RWPE1 (cell line): Measurements from ENCODE around the gene NYAP2.

Experiments
- CTCF ChIA-PET: fragments of 350-600 bp; sonication (Branson Sonifier 250); formaldehyde crosslinking; extraction: SDS; loops from one replicate; lab custom pipeline; 2021; lab: Yijun Ruan, JAX
- POLR2A ChIA-PET: fragments of 400-600 bp; formaldehyde crosslinking; extraction: SDS; loops from one replicate; lab custom pipeline; 2020; ENCODE audit warnings: antibody characterized with exemption; ENCODE audit not compliant: low non-redundant PET; lab: Yijun Ruan, JAX
- DNase-seq: peaks from one replicate; pipeline ENCODE4 v3.0.0; 2012; ENCODE audit warnings: low spot score
- H3K27ac ChIP-seq: fragments of 450-650 bp; 2 replicates; pipeline ENCODE4 v1.5.1; 2017
- TF ChIP-seq, protein P1 (sequence below): fragments of 450-650 bp; conservative IDR thresholded peaks from 2 replicates; pipeline ENCODE4 v1.5.1; 2017; ENCODE audit warnings: low read depth, mild to moderate bottlenecking

Gene NYAP2

DNA sequence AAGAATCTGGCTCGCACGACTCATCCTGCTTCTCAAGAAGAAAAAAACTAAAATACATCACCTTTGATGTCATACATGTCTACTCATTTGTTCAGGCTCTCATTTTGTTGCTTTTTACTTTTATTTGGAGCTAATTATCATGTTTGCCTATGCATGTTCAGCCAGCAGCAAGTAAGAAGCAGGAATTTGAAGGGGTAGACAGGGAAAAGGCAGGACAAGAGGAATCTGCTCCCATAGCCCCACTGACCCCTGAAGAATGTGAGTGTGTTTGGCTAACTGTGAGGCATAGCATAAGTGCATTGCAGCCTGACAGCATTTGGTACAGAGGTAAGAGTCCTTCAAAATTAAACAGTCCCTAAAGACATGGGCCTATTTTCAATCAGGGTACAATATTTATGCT, 72.7 kb downstream of the NYAP2 start:
- ChIA-PET POLR2A (no interaction called here), CTCF (interaction anchor here (0.6 kb wide), 1 partner anchor 32 kb away, joined by 3 read pairs; no protein-coding TSS in a partner anchor)
- TF ChIP-seq, protein P1, sequence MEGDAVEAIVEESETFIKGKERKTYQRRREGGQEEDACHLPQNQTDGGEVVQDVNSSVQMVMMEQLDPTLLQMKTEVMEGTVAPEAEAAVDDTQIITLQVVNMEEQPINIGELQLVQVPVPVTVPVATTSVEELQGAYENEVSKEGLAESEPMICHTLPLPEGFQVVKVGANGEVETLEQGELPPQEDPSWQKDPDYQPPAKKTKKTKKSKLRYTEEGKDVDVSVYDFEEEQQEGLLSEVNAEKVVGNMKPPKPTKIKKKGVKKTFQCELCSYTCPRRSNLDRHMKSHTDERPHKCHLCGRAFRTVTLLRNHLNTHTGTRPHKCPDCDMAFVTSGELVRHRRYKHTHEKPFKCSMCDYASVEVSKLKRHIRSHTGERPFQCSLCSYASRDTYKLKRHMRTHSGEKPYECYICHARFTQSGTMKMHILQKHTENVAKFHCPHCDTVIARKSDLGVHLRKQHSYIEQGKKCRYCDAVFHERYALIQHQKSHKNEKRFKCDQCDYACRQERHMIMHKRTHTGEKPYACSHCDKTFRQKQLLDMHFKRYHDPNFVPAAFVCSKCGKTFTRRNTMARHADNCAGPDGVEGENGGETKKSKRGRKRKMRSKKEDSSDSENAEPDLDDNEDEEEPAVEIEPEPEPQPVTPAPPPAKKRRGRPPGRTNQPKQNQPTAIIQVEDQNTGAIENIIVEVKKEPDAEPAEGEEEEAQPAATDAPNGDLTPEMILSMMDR = no peak
- no peak overlapping the region for H3K27ac ChIP-seq
- no peak for DNase-seq

DNA sequence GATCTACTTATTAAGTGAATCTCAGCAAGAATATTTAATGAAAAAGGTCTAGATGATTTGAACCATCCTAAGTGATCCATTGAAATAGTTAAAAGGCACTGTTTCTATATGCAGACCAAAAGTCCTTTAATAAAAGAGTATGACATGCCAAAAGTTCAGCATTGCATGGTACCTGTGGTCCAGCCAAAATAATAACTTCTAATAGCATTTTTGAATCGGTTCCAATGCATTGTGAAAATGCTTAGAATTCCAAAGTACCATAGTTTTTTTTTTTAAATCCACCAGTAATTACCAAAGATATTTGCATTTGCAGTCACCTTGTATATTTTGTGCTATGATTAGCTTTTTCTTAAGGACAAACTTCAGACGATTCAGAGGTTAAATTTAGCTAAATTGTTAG, 79.9 kb downstream of the NYAP2 start:
- DNase-seq = no peak
- ChIA-PET CTCF (no interaction called here), POLR2A (no interaction called here)
- TF ChIP-seq, protein P1 = no peak
- no peak overlapping the region for H3K27ac ChIP-seq

DNA sequence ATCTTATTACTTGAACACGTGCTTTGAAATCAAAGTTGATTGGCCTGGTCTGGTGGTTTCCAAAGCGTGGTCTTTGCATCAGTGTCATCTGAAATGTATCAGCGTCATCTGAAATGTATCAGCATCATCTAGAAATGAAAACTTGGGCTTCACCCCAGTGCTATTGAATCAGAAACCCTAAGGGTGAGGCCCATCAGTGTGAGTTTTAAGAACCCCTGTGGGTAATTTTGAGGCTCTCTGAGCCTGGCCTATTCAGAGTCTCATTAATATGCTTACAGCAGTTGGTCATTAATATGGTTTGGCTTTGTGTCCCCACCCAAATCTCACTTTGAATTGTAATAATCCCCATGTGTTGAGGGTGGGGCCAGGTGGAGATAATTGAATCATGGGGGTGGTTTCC, 85.2 kb downstream of the NYAP2 start:
- CTCF ChIA-PET = no interaction called here
- DNase-seq = no peak
- no peak overlapping the region for H3K27ac ChIP-seq
- POLR2A ChIA-PET = no interaction called here
- TF ChIP-seq, protein P1 = no peak

DNA sequence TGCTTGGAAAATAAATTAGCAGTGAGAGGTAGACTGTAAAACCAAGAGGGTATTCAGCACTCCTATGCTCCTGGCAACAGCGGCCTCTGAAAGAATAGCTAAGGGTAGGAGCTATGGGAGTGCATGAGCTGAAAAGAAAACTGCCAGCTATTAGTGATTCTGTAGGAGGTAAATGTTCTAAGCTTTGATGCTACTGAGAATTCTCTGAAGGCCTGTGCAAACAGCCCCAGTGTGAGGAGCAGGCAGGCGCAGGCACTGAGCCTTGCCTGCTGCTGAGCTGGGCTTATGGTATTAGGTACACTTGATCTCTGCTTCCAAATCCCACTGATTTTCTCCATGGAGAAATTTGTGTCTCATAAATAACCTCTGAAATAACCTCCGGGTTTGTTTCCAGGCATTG, 86.7 kb downstream of the NYAP2 start:
- POLR2A ChIA-PET = no interaction called here
- no peak for DNase-seq
- TF ChIP-seq, protein P1 = no peak
- CTCF ChIA-PET = interaction anchor here (0.6 kb wide), 1 partner anchor 1915 kb away, joined by 3 read pairs; no protein-coding TSS in a partner anchor
- H3K27ac ChIP-seq = no peak overlapping the region

DNA sequence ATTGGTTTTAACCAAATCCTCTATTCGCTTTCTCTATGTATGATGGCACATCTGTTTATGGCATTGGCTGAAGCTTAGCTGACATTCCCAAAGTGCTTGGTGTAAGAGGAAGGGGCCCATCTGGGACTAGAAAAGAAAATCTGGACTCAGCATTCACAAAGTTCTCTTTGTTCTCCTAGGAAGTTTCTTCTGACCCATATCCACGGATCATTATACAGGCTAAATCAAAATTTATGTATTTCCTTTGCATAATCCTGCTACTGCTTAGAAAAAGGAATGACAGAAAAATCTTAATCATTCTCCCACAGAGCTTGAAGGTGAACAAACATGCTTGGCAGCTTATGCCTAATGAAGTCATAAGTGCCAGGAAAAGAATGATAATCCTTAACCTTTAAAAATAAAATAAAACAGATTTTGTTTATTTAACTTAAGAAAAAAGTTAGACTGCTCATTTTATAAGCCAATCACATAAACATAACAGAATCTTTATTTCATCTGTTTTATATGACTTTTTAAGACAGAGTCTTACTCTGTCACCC, 88.4 kb downstream of the NYAP2 start:
- H3K27ac ChIP-seq = no peak overlapping the region
- CTCF ChIA-PET = interaction anchor here (0.7 kb wide), 1 partner anchor 47 kb away, joined by 3 read pairs; no protein-coding TSS in a partner anchor
- TF ChIP-seq, protein P1 = no peak
- POLR2A ChIA-PET = no interaction called here
- DNase-seq = no peak

DNA sequence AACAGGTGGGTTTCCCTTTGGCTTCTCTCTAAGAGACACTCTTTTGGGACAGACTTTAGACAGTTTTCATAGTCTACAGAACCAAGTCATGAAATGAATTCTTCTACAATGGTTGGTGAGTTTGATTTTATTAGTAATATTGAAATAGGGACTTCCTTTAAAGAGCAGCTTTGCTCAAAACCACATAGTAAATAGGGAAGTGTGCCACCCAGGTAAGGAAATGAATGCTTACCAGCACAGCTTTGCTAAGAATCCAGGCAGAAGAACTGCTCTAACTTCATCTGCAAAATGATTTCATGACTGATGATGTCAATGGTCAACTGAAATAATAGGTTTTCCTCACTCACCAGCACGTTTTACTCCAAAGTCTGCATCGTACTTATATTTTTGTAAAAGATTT, 89.2 kb downstream of the NYAP2 start:
- POLR2A ChIA-PET = no interaction called here
- DNase-seq = no peak
- CTCF ChIA-PET = no interaction called here
- TF ChIP-seq, protein P1 = no peak
- H3K27ac ChIP-seq = no peak overlapping the region
